Left ventricle myocardium superior (tissue), 1 donor: Measurements from ENCODE around the gene NSL1. TPM values are rescaled to one million over a fixed set of nuclear protein-coding genes. Genes with fewer than 3 reads are reported as not detected.

Experiments
- total RNA-seq: library from RNA; stranded (reverse); fragmentation: NEBNext Ultra II Directional; extraction: Animal tissue kit (Norgen Biotek cat#: 25700); gene quantifications from one replicate; pipeline ENCODE4 v1.2.1, GENCODE V29; 2021
- donor health status: DM: no; HTN: yes; CAD: no; lungs with severe emphysema.

The NSL1 gene
- total RNA-seq, 1 donor from 2014 or later = 25.5 TPM

Other genes starting within 250 kb of the NSL1 start
- 14.6 TPM for gene ATF3, start 183.0 kb downstream of the NSL1 start, total RNA-seq
- gene BATF3, start 91.9 kb downstream of the NSL1 start, total RNA-seq = 1.6 TPM
- 21.3 TPM for gene TATDN3, start 117 bp upstream of the NSL1 start, total RNA-seq
- gene SPATA45, start 55.9 kb upstream of the NSL1 start, total RNA-seq = not detected
- gene FLVCR1, start 66.5 kb upstream of the NSL1 start, total RNA-seq = 2.0 TPM
- 1.0 TPM for gene VASH2, start 158.8 kb upstream of the NSL1 start, total RNA-seq
- 16.4 TPM for gene ANGEL2, start 224.1 kb upstream of the NSL1 start, total RNA-seq